Mucosa of rectum (tissue), 2 donors: ENCODE data around the gene GALNT1.

ENCODE experiments used
- H3K27ac ChIP-seq, 2 donors: one replicate each; pipeline ENCODE4 v1.7.0; 2013; ENCODE audit warnings: inconsistent platforms in 2 of 2, low read depth in 2 of 2, low read length in 2 of 2
- H3K27me3 ChIP-seq, 2 donors: one replicate each; pipeline ENCODE4 v1.7.0; 2013; ENCODE audit warnings: low read length in 2 of 2; ENCODE audit not compliant: control insufficient read depth in 2 of 2, insufficient read depth in 2 of 2
- H3K36me3 ChIP-seq, 2 donors: one replicate each; pipeline ENCODE4 v1.7.0; 2013; ENCODE audit warnings: low read length in 2 of 2; ENCODE audit not compliant: control insufficient read depth in 2 of 2, insufficient read depth in 2 of 2
- H3K4me1 ChIP-seq, 2 donors: one replicate each; pipeline ENCODE4 v1.7.0; 2013; ENCODE audit warnings: low read length in 2 of 2, mild to moderate bottlenecking in 1 of 2; ENCODE audit not compliant: control insufficient read depth in 2 of 2, insufficient read depth in 2 of 2
- H3K4me3 ChIP-seq, 2 donors: one replicate each; pipeline ENCODE4 v1.7.0; 2013; ENCODE audit warnings: low read length in 2 of 2
- H3K9ac ChIP-seq, 2 donors: one replicate each; pipeline ENCODE4 v1.7.0; 2013; ENCODE audit warnings: low read length in 2 of 2, low read depth in 1 of 2, mild to moderate bottlenecking in 1 of 2
- H3K9me3 ChIP-seq, 2 donors: one replicate each; pipeline ENCODE4 v1.7.0; 2013; ENCODE audit warnings: low read length in 2 of 2; ENCODE audit not compliant: control insufficient read depth in 2 of 2
- donor health status: healthy.
- donor health status: Normal muscosa, but diverticular disease.

The GALNT1 gene

GRCh38 chr18:35703043-35703688 lies 121.6 kb downstream of the GALNT1 start:
- peaks cover 7 to 10% of the 10 kb centered on the region in 2 donors for H3K36me3 ChIP-seq
- no peak overlapping the region for H3K9ac ChIP-seq
- H3K4me3 ChIP-seq = no peak overlapping the region
- no peaks in the 10 kb centered on the region for H3K9me3 ChIP-seq
- no peaks in the 10 kb centered on the region for H3K4me1 ChIP-seq
- no peaks in the 10 kb centered on the region for H3K27me3 ChIP-seq
- H3K27ac ChIP-seq = no peak overlapping the region

- no peaks in the 10 kb centered on the region for H3K9me3 ChIP-seq
- no peaks in the 10 kb centered on the region for H3K27me3 ChIP-seq
- H3K27ac ChIP-seq = no peak overlapping the region
- peaks cover 6 to 9% of the 10 kb centered on the region in 2 donors for H3K36me3 ChIP-seq
- H3K4me1 ChIP-seq = no peaks in the 10 kb centered on the region
- H3K9ac ChIP-seq = no peak overlapping the region
- H3K4me3 ChIP-seq = no peak overlapping the region
These were observed 124.4 kb downstream of the GALNT1 start for GRCh38 chr18:35705988-35706387.

- H3K36me3 ChIP-seq = peaks cover 6 to 9% of the 10 kb centered on the region in 2 donors
- H3K9me3 ChIP-seq = no peaks in the 10 kb centered on the region
- H3K27me3 ChIP-seq = no peaks in the 10 kb centered on the region
- H3K4me3 ChIP-seq = no peak overlapping the region
- no peaks in the 10 kb centered on the region for H3K4me1 ChIP-seq
- H3K27ac ChIP-seq = no peak overlapping the region
- H3K9ac ChIP-seq = no peak overlapping the region
These were observed 125.7 kb downstream of the GALNT1 start for GRCh38 chr18:35707247-35707646.

GRCh38 chr18:35707674-35708073 lies 126.1 kb downstream of the GALNT1 start:
- Histone ChIP-seq H3K27ac (no peak overlapping the region), H3K9ac (no peak overlapping the region), H3K9me3 (no peaks in the 10 kb centered on the region), H3K36me3 (peaks cover 6 to 9% of the 10 kb centered on the region in 2 donors), H3K4me3 (no peak overlapping the region), H3K4me1 (no peaks in the 10 kb centered on the region), H3K27me3 (no peaks in the 10 kb centered on the region)

- Histone ChIP-seq H3K27me3 (no peaks in the 10 kb centered on the region), H3K4me1 (peaks cover 0 to 3% of the 10 kb centered on the region in 2 donors), H3K27ac (no peak overlapping the region), H3K9me3 (no peaks in the 10 kb centered on the region), H3K9ac (no peak overlapping the region), H3K4me3 (no peak overlapping the region), H3K36me3 (peaks cover 4 to 6% of the 10 kb centered on the region in 2 donors)
These were observed 129.0 kb downstream of the GALNT1 start for GRCh38 chr18:35710581-35710980.

- Histone ChIP-seq H3K4me3 (no peak overlapping the region), H3K9ac (no peak overlapping the region), H3K27me3 (no peaks in the 10 kb centered on the region), H3K36me3 (peaks cover 4 to 6% of the 10 kb centered on the region in 2 donors), H3K4me1 (peaks cover 0 to 3% of the 10 kb centered on the region in 2 donors), H3K9me3 (no peaks in the 10 kb centered on the region), H3K27ac (no peak overlapping the region)
These were observed 129.7 kb downstream of the GALNT1 start for GRCh38 chr18:35711227-35711626.

GRCh38 chr18:35713545-35713944 lies 132.0 kb downstream of the GALNT1 start:
- peaks cover 4 to 6% of the 10 kb centered on the region in 2 donors for H3K36me3 ChIP-seq

GRCh38 chr18:35714539-35714938 lies 133.0 kb downstream of the GALNT1 start:
- Histone ChIP-seq H3K4me3 (no peak overlapping the region), H3K36me3 (peaks cover 3 to 4% of the 10 kb centered on the region in 2 donors), H3K9ac (no peak overlapping the region), H3K27me3 (no peaks in the 10 kb centered on the region), H3K9me3 (no peaks in the 10 kb centered on the region), H3K4me1 (peaks cover 0 to 3% of the 10 kb centered on the region in 2 donors), H3K27ac (no peak overlapping the region)

More at GRCh38 chr18:35713545-35713944, 132.0 kb downstream of the GALNT1 start:
- no peak overlapping the region for H3K4me3 ChIP-seq
- H3K27me3 ChIP-seq = no peaks in the 10 kb centered on the region
- peaks cover 0 to 3% of the 10 kb centered on the region in 2 donors for H3K4me1 ChIP-seq
- H3K9ac ChIP-seq = no peak overlapping the region
- H3K9me3 ChIP-seq = no peaks in the 10 kb centered on the region
- H3K27ac ChIP-seq = no peak overlapping the region

GRCh38 chr18:35715139-35715538 lies 133.6 kb downstream of the GALNT1 start:
- Histone ChIP-seq H3K9me3 (no peaks in the 10 kb centered on the region), H3K36me3 (peaks cover 0 to 3% of the 10 kb centered on the region in 2 donors), H3K27me3 (no peaks in the 10 kb centered on the region), H3K4me1 (peaks cover 0 to 3% of the 10 kb centered on the region in 2 donors), H3K27ac (no peak overlapping the region), H3K4me3 (no peak overlapping the region), H3K9ac (no peak overlapping the region)

GRCh38 chr18:35716169-35716831 lies 134.8 kb downstream of the GALNT1 start:
- Histone ChIP-seq H3K27me3 (no peaks in the 10 kb centered on the region), H3K36me3 (no peaks in the 10 kb centered on the region)

More at GRCh38 chr18:35716169-35716831, 134.8 kb downstream of the GALNT1 start:
- Histone ChIP-seq H3K9me3 (no peaks in the 10 kb centered on the region), H3K9ac (no peak overlapping the region), H3K4me3 (no peak overlapping the region), H3K27ac (no peak overlapping the region), H3K4me1 (peaks cover 0 to 3% of the 10 kb centered on the region in 2 donors)
